Adrenal gland (tissue), 5 donors: ENCODE results near the gene ALDH1A1.

Experiments used
- CTCF ChIP-seq, 6 experiments: fragments of 450-650 bp in 4 of 6; fragments of 200-600 bp in 2 of 6; sonication (generic) in 1 of 6; IDR thresholded peaks; 1 replicate in 5 of 6; 2 replicates in 1 of 6; pipeline versions ENCODE4 v1.5.1 to v1.8.0; 2016 to 2021; ENCODE audit warnings: antibody characterized with exemption in 6 of 6, mild to moderate bottlenecking in 2 of 6, moderate library complexity in 1 of 6
- POLR2A ChIP-seq, 2 donors: fragments of 450-650 bp; IDR thresholded peaks; one replicate each; pipeline ENCODE4 v1.6.1; 2017; ENCODE audit warnings: antibody characterized with exemption in 2 of 2, mild to moderate bottlenecking in 2 of 2, moderate library complexity in 1 of 2
- donor health status: DM: no; HTN: no; CAD: no.

GRCh38 chr9:72983056-72983455, 30.2 kb upstream of the ALDH1A1 start:
- TF ChIP-seq POLR2A (IDR thresholded peaks at IDR 0.05) (no peak), CTCF (IDR thresholded peaks at IDR 0.05) (no peak)
